Astrocyte of the spinal cord (primary cell): Measurements from ENCODE around the gene GNLY.

Experiments
- DNase-seq: peaks from one replicate; pipeline ENCODE4 v3.0.0; 2011; ENCODE audit warnings: low read depth, low spot score
- H3K4me3 ChIP-seq: 2 replicates; pipeline ENCODE4 v1.5.1; 2011; ENCODE audit warnings: low read depth, mild to moderate bottlenecking, low read length, moderate library complexity
- in situ Hi-C: cut with HindIII; loops from 2 replicates; pipeline ENCODE4 v1.10.0; 2017; ENCODE audit warnings: low sequenced_read_pairs
- TF ChIP-seq, protein P1 (sequence below): IDR thresholded peaks from 2 replicates; pipeline ENCODE4 v1.5.1; 2012; ENCODE audit warnings: low read depth, mild to moderate bottlenecking, low read length, inconsistent platforms

Gene GNLY

DNA sequence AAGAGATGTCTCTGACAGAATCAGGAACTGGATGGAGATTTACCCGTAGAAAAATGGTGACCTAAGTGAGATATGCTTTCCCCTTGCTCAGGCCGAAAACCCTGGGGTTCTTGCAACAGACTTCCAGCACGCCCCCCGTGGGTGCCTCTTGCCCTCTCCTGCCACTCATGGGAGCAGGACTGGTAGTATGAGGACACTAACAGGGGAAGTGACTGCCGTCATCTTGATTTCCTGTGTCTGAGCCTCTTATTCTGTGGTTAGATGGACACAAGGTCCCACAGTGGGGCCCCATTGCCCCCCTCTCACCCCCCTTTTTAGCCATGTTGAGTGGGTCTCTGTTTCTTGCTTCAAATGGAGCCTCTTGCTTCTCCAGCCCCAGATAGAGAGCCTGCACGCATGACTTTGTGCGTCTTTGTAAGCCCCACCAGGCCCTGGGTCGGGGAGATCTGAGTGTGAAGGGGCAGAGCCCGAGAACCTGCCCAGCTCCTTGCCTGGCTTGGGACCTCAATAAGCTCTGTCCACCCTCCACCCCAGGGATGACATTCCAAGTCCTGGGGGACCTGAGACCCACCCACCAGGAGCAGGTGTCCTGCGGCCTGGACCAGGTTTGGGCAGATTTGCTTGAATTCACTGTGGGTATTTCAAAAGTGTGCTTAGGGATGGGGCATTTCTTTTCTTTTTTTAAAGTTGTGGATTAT lies 12.6 kb downstream of the GNLY start:
- TF ChIP-seq, protein P1, sequence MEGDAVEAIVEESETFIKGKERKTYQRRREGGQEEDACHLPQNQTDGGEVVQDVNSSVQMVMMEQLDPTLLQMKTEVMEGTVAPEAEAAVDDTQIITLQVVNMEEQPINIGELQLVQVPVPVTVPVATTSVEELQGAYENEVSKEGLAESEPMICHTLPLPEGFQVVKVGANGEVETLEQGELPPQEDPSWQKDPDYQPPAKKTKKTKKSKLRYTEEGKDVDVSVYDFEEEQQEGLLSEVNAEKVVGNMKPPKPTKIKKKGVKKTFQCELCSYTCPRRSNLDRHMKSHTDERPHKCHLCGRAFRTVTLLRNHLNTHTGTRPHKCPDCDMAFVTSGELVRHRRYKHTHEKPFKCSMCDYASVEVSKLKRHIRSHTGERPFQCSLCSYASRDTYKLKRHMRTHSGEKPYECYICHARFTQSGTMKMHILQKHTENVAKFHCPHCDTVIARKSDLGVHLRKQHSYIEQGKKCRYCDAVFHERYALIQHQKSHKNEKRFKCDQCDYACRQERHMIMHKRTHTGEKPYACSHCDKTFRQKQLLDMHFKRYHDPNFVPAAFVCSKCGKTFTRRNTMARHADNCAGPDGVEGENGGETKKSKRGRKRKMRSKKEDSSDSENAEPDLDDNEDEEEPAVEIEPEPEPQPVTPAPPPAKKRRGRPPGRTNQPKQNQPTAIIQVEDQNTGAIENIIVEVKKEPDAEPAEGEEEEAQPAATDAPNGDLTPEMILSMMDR: no peak
- no peak overlapping the region for H3K4me3 ChIP-seq
- in situ Hi-C loops: no loop called here
- DNase-seq: no peak

DNA sequence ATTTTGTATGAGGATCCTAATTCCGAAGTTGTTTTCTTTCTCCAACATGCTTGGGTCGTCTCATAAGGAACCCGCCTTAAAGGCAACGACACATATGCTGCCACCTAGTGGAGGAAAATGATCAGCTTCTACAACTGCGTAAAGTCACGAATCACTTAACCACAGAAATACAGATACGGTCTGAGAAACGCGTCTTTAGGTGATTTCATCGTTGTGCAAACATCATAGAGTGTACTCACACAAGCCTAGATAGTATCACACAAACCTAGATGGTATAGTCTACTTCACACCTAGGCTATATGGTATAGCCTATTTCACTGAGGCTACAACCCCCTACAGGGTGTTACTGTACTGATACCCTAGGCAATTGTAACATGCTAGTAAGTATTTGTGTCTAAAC lies 13.1 kb downstream of the GNLY start:
- TF ChIP-seq, protein P1: peak; percentile 85
- no peak overlapping the region for H3K4me3 ChIP-seq
- in situ Hi-C loops: no loop called here
- DNase-seq: peak; percentile 88

DNA sequence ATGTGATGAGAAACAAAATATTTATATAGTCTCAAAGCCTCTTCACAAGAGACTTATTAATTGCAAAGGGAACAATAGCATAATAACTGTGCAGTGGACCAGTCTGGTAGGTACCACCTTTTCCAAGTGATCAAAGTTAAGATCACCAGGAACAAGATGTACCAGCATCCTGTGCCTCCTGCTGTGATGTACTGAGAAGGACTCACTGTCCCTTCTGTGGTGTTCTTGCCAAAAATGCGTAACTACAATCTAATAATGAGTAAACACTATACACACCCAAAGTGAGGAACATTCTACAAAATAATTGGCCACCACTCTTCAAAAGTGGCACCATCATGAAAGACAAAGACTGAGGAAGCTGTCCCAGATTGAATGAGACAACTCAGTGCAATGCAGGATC lies 14.5 kb downstream of the GNLY start:
- H3K4me3 ChIP-seq: no peak overlapping the region
- TF ChIP-seq, protein P1: no peak
- DNase-seq: no peak
- in situ Hi-C loops: no loop called here

DNA sequence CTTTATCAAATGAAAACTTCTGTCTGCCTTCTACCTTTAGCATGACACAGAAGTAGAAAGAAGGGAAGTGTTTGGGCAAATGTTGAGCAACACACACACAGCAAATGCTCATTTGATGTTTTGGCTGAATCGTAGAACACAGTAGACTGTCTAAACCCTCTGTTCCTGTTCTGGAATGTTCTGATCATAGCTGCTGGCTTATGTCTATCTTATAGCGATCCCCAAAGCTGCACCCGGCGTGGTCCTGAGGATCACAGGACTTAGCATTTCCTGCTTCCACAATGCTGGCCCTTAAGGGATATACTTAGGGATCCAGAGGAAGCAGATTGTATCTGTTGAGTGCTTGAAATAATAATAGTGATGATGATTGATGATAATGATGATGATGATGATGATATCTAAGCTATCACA lies 15.2 kb downstream of the GNLY start:
- in situ Hi-C loops: no loop called here
- no peak for DNase-seq
- TF ChIP-seq, protein P1: no peak
- H3K4me3 ChIP-seq: no peak overlapping the region

DNA sequence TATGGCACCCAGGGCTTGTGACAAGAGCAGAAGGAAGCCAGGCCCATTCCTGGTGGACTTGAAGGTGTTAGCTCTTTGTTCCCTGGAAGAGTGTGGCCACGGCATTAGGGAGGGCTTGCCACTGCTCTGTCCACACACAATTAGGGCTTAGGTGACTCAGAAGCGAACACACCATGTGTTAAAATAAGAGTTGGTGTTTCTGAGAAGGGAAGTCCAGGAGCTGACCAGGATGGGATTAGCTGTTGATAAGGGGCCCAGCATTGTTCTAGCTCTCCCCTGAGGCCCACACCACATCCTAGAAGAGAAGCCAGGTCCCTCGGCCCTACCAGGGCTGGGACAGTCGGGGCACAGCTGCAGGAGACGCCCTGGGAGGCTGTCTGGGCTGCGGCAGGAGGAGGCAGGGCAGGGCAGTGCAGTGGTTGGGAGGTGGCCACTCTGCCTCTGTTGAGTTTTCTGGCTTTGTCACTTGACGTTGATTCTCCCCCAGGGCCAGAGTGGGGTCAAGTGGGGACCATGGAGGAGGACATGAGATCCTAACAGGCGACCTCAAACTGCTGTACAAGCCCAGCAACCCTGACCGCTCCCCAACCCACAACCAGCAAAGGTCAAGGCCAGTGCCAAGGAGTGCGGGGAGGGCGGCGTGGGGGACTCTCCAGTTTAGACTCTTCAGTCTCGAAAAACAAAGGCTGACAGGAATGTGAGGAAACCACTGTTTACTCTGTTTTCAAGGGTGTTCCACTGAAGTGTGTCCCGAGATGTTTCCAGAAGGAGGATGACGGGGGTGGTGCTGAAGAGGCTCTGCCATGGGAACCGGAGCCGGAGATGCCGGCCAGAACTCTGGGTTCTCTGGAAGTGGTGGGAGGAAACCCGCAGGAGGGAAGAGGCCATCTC lies 16.8 kb downstream of the GNLY start:
- TF ChIP-seq, protein P1: no peak
- in situ Hi-C loops: no loop called here
- DNase-seq: no peak
- no peak overlapping the region for H3K4me3 ChIP-seq

DNA sequence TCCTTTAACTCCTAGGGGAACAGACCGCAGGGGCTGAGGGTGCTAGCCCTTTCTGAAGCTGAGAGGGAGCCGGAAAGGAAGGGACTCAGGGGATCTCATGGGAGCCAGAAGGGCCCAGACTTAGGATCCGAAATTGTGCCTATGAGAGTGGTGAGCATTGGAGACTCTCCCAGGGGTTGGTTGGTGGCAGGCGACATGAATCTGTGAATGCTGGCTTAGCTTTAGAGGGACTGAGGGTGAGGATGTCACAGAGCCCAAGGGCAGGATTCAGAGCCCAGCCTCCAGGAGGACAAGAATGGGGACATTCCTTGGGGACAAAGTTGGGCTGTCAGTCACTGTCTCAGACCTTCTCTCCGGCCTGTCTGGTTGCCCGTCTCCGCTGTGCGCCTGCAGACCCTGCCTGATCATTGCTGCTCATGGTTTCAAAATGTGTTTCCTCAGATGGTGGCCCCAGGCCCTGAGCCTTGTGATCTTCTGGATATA lies 17.5 kb downstream of the GNLY start:
- in situ Hi-C loops: no loop called here
- H3K4me3 ChIP-seq: no peak overlapping the region
- DNase-seq: no peak
- TF ChIP-seq, protein P1: no peak
